ENCODE data around the gene TENM3.

DNA sequence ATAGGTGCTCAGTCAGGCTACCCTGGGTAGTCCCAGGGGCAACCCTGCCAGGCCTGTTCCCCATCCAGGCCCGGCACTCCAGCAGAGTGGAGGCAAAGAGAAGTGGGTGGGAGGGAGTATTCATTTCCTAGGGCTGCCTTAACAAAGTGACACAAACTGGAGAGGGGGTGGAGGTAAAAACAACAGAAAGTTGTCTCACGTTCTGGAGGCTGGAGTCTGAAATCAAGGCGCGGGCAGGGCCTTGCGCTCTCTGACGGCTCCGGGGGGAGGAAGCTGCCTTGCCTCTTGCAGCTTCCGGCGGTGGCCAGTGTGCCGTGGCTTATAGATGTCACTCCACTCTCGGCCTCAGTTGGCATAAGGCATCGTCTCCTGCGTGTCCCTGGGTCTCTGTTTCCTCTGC, 583.2 kb downstream of the TENM3 start:
- TF ChIP-seq, protein P1, sequence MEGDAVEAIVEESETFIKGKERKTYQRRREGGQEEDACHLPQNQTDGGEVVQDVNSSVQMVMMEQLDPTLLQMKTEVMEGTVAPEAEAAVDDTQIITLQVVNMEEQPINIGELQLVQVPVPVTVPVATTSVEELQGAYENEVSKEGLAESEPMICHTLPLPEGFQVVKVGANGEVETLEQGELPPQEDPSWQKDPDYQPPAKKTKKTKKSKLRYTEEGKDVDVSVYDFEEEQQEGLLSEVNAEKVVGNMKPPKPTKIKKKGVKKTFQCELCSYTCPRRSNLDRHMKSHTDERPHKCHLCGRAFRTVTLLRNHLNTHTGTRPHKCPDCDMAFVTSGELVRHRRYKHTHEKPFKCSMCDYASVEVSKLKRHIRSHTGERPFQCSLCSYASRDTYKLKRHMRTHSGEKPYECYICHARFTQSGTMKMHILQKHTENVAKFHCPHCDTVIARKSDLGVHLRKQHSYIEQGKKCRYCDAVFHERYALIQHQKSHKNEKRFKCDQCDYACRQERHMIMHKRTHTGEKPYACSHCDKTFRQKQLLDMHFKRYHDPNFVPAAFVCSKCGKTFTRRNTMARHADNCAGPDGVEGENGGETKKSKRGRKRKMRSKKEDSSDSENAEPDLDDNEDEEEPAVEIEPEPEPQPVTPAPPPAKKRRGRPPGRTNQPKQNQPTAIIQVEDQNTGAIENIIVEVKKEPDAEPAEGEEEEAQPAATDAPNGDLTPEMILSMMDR (IDR thresholded peaks at IDR 0.05) = no peak
- no peak for TF ChIP-seq POLR2A (IDR thresholded peaks at IDR 0.05)

Measured in uterus (tissue), 2 donors.